ENCODE measurements around the gene TSPAN11.

TSPAN11 gene

GRCh38 chr12:30974746-30975500, 48.4 kb downstream of the TSPAN11 start:
- TF ChIP-seq CTCF (IDR thresholded peaks at IDR 0.05; ENCODE audit: low read length) (no peak), EZH2 (IDR thresholded peaks at IDR 0.05; ENCODE audit: borderline replicate concordance, low read length) (no peak)
- no peaks in the 10 kb centered on the region for H3F3A ChIP-seq (ENCODE audit: insufficient read depth, low read length)
- no peaks in the 10 kb centered on the region for H3K36me3 ChIP-seq (ENCODE audit: insufficient read depth, low read length)
- no peaks in the 10 kb centered on the region for H3K9me3 ChIP-seq (ENCODE audit: low read length)
- H3K9me2 ChIP-seq (ENCODE audit: low read depth, low read length): no peaks in the 10 kb centered on the region
- H2AFZ ChIP-seq (ENCODE audit: low read length): no peak overlapping the region
- no peaks in the 10 kb centered on the region for H3K27me3 ChIP-seq (ENCODE audit: insufficient read depth, low read length)
- H4K20me1 ChIP-seq (ENCODE audit: insufficient read depth, low read length): no peaks in the 10 kb centered on the region
- no peak overlapping the region for H3K4me2 ChIP-seq (ENCODE audit: low read length)
- H3K9ac ChIP-seq (ENCODE audit: low read length): no peak overlapping the region
- no peaks in the 10 kb centered on the region for H3K79me2 ChIP-seq (ENCODE audit: insufficient read depth, low read length)
- no peaks in the 10 kb centered on the region for H3K4me1 ChIP-seq (ENCODE audit: insufficient read depth, low read length, severe bottlenecking)
- no peak overlapping the region for H3K27ac ChIP-seq (ENCODE audit: low read depth, low read length, poor library complexity, severe bottlenecking)
- no peak overlapping the region for H3K4me3 ChIP-seq (ENCODE audit: low read depth, low read length, poor library complexity, severe bottlenecking)

- no peak overlapping the region for H3K9ac ChIP-seq (ENCODE audit: low read length)
- no peak overlapping the region for H3K4me2 ChIP-seq (ENCODE audit: low read length)
- no peaks in the 10 kb centered on the region for H3K4me1 ChIP-seq (ENCODE audit: insufficient read depth, low read length, severe bottlenecking)
- no peak overlapping the region for H2AFZ ChIP-seq (ENCODE audit: low read length)
- H3K27ac ChIP-seq (ENCODE audit: low read depth, low read length, poor library complexity, severe bottlenecking): no peak overlapping the region
- H3K79me2 ChIP-seq (ENCODE audit: insufficient read depth, low read length): no peaks in the 10 kb centered on the region
- H4K20me1 ChIP-seq (ENCODE audit: insufficient read depth, low read length): no peaks in the 10 kb centered on the region
- H3K27me3 ChIP-seq (ENCODE audit: insufficient read depth, low read length): no peaks in the 10 kb centered on the region
- no peaks in the 10 kb centered on the region for H3K36me3 ChIP-seq (ENCODE audit: insufficient read depth, low read length)
- no peaks in the 10 kb centered on the region for H3F3A ChIP-seq (ENCODE audit: insufficient read depth, low read length)
- no peaks in the 10 kb centered on the region for H3K9me3 ChIP-seq (ENCODE audit: low read length)
- no peaks in the 10 kb centered on the region for H3K9me2 ChIP-seq (ENCODE audit: low read depth, low read length)
- TF ChIP-seq EZH2 (IDR thresholded peaks at IDR 0.05; ENCODE audit: borderline replicate concordance, low read length) (no peak), CTCF (IDR thresholded peaks at IDR 0.05; ENCODE audit: low read length) (no peak)
- no peak overlapping the region for H3K4me3 ChIP-seq (ENCODE audit: low read depth, low read length, poor library complexity, severe bottlenecking)
These were observed 49.0 kb downstream of the TSPAN11 start for GRCh38 chr12:30975581-30975980.

GRCh38 chr12:30976206-30976605, 49.7 kb downstream of the TSPAN11 start:
- Histone ChIP-seq H3K4me2 (ENCODE audit: low read length) (no peak overlapping the region), H3F3A (ENCODE audit: insufficient read depth, low read length) (no peaks in the 10 kb centered on the region), H4K20me1 (ENCODE audit: insufficient read depth, low read length) (no peaks in the 10 kb centered on the region), H3K79me2 (ENCODE audit: insufficient read depth, low read length) (no peaks in the 10 kb centered on the region), H3K27me3 (ENCODE audit: insufficient read depth, low read length) (no peaks in the 10 kb centered on the region), H3K27ac (ENCODE audit: low read depth, low read length, poor library complexity, severe bottlenecking) (no peak overlapping the region), H3K9ac (ENCODE audit: low read length) (no peak overlapping the region), H3K9me3 (ENCODE audit: low read length) (no peaks in the 10 kb centered on the region), H3K9me2 (ENCODE audit: low read depth, low read length) (no peaks in the 10 kb centered on the region), H3K4me3 (ENCODE audit: low read depth, low read length, poor library complexity, severe bottlenecking) (no peak overlapping the region), H2AFZ (ENCODE audit: low read length) (no peak overlapping the region), H3K4me1 (ENCODE audit: insufficient read depth, low read length, severe bottlenecking) (peaks cover 3% of the 10 kb centered on the region), H3K36me3 (ENCODE audit: insufficient read depth, low read length) (no peaks in the 10 kb centered on the region)
- TF ChIP-seq CTCF (IDR thresholded peaks at IDR 0.05; ENCODE audit: low read length) (no peak), EZH2 (IDR thresholded peaks at IDR 0.05; ENCODE audit: borderline replicate concordance, low read length) (no peak)

Data from OCI-LY1 (cell line).